NB4 (cell line): ENCODE measurements around the gene PLXDC2.

Experiments
- MAX ChIP-seq: IDR thresholded peaks from 2 replicates; pipeline ENCODE4 v1.6.1; 2011; ENCODE audit warnings: low read depth, low read length
- MYC ChIP-seq: IDR thresholded peaks from 2 replicates; pipeline ENCODE4 v1.6.1; 2011; ENCODE audit warnings: low read depth, low read length
- POLR2A ChIP-seq: IDR thresholded peaks from 2 replicates; pipeline ENCODE4 v1.6.1; 2011; ENCODE audit warnings: mild to moderate bottlenecking; ENCODE audit not compliant: insufficient read length; ENCODE audit errors: extremely low read depth
- TF ChIP-seq, protein P1 (sequence below): IDR thresholded peaks from one replicate; pipeline ENCODE4 v1.5.1; 2012; ENCODE audit warnings: low read depth, low read length

DNA sequence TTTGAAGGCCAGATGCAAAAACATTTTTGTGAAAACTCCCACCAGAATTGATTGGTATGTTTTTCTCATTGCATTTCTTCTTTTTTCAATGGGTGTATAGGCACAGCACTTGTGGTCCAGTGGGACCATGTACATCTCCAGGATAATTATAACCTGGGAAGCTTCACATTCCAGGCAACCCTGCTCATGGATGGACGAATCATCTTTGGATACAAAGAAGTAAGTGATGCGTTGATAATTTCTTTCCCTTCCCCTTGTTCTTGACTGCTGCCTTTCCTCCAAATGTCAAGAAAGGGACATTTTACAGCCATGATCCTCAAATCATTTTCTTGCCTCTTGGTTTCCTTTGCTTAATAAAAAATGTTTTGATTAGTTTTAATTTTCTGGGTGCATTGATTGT is 331.5 kb downstream of the PLXDC2 start:
- TF ChIP-seq, protein P1, sequence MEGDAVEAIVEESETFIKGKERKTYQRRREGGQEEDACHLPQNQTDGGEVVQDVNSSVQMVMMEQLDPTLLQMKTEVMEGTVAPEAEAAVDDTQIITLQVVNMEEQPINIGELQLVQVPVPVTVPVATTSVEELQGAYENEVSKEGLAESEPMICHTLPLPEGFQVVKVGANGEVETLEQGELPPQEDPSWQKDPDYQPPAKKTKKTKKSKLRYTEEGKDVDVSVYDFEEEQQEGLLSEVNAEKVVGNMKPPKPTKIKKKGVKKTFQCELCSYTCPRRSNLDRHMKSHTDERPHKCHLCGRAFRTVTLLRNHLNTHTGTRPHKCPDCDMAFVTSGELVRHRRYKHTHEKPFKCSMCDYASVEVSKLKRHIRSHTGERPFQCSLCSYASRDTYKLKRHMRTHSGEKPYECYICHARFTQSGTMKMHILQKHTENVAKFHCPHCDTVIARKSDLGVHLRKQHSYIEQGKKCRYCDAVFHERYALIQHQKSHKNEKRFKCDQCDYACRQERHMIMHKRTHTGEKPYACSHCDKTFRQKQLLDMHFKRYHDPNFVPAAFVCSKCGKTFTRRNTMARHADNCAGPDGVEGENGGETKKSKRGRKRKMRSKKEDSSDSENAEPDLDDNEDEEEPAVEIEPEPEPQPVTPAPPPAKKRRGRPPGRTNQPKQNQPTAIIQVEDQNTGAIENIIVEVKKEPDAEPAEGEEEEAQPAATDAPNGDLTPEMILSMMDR, result no peak
- TF ChIP-seq POLR2A (no peak), MAX (no peak), MYC (no peak)
